Omental fat pad (tissue), 4 donors: ENCODE data around the gene PRR23E. TPM values are rescaled to one million over a fixed set of nuclear protein-coding genes. Genes with fewer than 3 reads are reported as not detected.

Experiments used
- ATAC-seq: fragments of 150-250 bp; one replicate; pipeline ENCODE4 v1.9.1; 2016; ENCODE audit warnings: mild to moderate bottlenecking, moderate library complexity; ENCODE audit not compliant: low FRiP score
- DNase-seq: peaks from one replicate; pipeline ENCODE4 v3.0.0-alpha.2; 2019; ENCODE audit warnings: low spot score
- total RNA-seq, 4 donors: library from RNA; depleted of rRNA; stranded (reverse); fragments of >200 nt; gene quantifications; one replicate each; pipeline ENCODE4 v1.1.0, GENCODE V29; 2016
- TF ChIP-seq, protein P1 (sequence below), 3 donors: fragments of 450-650 bp; IDR thresholded peaks; one replicate each; pipeline ENCODE4 v1.5.1; 2016 to 2017; ENCODE audit warnings: antibody characterized with exemption in 3 of 3, mild to moderate bottlenecking in 3 of 3, moderate library complexity in 2 of 3

The PRR23E gene
- total RNA-seq, 4 donors from 2014 or later: not detected

DNA sequence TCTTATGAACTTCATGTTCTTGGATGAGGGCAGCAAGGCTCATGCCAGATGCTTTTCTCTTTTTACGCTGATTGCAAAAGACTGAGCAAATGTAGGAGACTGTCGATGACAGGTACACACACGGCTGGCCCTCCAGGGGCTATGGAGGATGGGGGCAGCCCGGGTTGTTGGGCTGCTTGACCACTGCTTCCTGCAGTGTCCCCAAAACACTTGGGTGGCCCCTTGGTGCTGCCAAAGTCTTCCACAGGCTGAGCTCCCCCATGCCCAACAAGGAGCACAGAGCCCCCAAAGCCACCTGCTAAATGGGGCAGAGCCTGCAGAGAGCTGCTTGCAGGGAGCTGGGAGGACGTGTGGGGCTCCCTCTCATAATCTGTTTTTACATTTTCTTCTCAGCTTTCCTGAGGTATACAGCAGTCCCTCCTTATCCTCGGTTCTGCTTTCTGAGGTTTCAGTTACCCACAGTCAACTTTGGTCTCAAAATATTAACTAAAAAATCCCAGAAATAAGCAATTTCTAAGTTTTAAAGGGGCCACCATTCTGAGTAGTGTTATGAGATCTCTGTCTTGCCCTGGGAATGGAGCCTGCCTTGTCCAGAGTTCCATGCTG is 7.3 kb downstream of the PRR23E start:
- DNase-seq: no peak
- ATAC-seq: no peak

DNA sequence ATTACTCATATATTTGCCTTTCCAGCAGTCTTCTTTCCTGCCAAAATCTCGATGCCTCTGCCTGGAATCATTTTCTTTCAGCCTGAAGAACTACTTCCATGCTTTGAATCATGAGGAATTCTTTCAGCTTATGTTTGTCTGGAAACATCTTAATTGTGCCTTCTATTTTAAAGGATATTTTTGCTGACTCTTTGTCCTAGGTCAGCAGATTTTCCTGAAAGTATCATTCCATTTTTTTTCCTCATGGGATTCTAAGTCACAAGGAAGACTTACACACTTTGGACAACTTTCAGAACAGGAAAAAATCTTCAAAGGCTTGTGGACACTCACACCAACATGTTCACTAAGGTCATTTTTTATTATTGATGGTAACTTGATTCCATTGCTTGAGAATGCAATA is 10.1 kb downstream of the PRR23E start:
- ATAC-seq: no peak
- no peak for DNase-seq
- TF ChIP-seq, protein P1, sequence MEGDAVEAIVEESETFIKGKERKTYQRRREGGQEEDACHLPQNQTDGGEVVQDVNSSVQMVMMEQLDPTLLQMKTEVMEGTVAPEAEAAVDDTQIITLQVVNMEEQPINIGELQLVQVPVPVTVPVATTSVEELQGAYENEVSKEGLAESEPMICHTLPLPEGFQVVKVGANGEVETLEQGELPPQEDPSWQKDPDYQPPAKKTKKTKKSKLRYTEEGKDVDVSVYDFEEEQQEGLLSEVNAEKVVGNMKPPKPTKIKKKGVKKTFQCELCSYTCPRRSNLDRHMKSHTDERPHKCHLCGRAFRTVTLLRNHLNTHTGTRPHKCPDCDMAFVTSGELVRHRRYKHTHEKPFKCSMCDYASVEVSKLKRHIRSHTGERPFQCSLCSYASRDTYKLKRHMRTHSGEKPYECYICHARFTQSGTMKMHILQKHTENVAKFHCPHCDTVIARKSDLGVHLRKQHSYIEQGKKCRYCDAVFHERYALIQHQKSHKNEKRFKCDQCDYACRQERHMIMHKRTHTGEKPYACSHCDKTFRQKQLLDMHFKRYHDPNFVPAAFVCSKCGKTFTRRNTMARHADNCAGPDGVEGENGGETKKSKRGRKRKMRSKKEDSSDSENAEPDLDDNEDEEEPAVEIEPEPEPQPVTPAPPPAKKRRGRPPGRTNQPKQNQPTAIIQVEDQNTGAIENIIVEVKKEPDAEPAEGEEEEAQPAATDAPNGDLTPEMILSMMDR (IDR thresholded peaks at IDR 0.05): no peak

More for the DNA sequence above, 7.3 kb downstream of the PRR23E start:
- TF ChIP-seq, protein P1 (IDR thresholded peaks at IDR 0.05): no peak

DNA sequence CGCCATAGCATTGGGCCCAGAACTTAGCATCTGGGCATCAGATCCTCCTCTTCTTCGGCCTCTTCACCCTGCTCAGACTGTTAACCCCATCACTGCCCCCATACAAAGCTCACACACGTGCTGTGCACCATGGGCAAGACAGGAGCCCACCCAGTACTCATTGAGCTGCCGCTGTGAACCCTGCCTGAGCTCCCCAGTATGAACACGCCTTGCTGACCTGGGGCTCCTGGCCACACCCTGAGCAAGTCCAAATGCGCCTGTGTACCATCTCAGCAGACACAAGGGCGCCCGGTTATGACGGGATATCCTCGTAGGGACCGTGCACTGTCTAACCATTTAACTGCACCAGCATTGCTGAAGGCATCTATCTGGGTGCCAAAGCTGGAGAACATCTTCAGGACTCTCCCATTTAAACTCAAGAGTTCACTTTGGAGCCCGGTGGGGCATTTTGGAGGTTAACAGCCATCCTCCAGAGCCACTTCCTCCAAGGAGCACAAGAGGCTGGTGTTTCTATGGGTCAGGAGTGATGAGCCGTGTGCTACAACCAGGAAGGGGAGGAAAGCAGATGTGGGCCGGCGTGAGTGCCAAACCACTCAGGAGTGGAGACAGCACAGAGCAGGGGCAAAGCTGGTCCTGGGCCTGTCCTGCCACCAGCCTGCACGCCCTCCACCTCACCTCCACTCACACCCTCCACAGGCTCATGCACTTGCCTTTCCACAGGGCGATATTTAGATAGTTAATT is 12.1 kb downstream of the PRR23E start:
- TF ChIP-seq, protein P1 (IDR thresholded peaks at IDR 0.05): no peak
- ATAC-seq: no peak
- no peak for DNase-seq

DNA sequence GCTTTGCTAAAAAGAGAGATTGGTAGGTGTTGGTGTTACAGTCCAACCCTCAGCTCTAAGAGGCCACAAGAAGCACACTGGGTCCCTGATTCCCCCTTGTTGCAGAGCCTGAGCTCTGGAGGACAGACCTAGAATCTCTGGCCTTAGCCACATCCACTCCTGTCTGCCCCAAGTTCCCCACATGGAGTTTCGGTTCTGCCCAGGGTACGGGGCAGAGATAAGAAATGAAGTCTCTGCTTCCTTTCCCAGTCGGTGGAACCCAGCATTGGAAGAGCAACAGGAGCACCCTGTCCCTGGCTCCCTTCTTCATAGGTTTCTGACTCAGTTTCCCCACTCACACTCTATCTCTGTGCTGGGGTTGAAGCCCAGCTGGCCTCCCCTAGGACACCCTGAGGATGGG is 13.2 kb downstream of the PRR23E start:
- DNase-seq (no peak), ATAC-seq (no peak)
- TF ChIP-seq, protein P1 (IDR thresholded peaks at IDR 0.05): no peak

DNA sequence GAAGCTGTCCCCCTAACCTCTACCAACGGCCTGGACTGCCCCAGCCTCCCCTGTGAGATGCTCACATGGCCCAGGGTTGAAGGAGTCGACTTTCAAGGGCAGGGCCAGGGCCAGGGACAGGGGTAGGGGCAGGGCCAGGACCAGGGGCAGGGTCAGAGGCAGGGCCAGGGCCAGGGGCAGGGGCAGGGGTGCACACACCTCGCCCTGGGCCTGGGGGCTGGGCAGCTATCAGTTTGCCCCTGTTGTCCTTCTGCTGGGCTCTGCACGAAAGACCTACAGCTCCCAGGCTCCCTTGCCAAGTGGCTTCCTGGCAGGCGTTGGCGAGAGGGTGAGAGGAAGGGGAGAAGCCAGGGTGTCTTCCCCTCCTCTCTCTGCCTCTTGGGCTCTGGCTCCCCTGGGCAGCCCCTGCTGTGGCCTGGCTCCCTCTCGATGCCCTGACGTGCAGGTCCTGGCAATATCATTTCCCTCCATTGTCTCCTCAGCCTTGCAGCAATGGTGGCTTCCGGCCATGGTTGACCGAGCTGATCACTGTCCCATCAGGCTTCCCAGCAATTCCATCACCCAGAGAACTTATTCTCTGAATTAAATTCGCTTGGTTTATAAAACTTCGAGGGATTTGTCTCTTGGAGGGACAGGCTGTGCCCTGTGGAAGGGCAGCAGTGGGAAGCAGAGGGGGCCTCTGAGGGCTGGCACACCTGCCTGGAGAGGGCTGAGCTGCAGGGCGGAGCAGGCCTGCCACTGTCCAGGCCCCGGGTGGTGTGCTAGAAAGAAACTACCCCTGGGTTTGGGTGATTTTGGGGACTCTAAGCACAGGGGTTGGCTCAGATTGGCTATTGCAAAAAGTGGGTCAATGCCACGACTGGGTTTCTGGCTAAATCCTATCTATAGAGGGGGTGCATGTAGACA is 13.9 kb downstream of the PRR23E start:
- TF ChIP-seq, protein P1 (IDR thresholded peaks at IDR 0.05): no peak
- no peak for DNase-seq
- no peak for ATAC-seq

DNA sequence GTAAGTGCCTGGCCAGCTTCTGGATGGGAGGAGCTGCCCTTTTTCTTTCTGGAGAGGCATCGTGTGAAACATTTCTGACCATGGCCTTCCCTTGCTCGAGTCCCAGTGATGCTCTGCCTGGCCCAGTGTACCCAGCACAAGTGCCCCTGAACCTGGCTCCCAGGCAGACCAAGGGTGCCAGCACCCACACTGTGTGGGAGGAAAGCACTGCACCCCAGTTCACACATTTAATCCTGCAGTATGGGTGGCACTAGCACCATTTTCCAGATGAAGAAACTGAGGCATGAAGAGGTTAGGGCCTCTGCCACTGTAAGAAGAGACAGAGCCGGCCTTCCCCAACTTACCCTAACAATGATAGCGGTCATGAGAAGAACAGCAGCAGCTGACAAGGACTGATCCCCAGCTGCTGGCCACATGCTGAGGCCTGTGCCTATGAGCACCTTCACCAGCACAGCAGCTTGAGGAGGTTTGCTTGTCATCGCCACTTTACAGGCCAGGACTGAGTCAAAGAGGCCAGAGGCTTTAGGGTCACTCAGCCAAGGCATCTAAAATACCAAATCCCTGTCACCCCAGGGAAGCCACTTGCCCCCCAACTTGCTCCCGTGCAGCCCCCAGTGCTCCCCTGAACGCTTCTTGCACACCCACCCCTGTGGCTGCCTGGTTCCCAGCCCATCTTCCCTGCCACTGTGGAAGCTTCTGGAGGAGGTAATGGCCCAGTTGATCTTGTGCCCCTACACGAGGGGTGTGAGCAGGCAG is 15.0 kb downstream of the PRR23E start:
- ATAC-seq (no peak), DNase-seq (no peak)
- TF ChIP-seq, protein P1 (IDR thresholded peaks at IDR 0.05): no peak
